GM19023 (cell line): ENCODE measurements around the gene KRTAP9-4.
"Not testable (repeated sequence)": the region's sequence is repeated elsewhere in the genome, so short reads cannot be mapped to it uniquely, and the experiment has no call there.

Experiments
- ATAC-seq: cut with Tn5 transposase; IDR thresholded peaks from one replicate; pipeline ENCODE4 v1.9.1; 2021; ENCODE audit warnings: mild to moderate bottlenecking, moderate library complexity; ENCODE audit not compliant: unreplicated experiment

Gene KRTAP9-4

GRCh38 chr17:41249637-41250240 lies at the start of gene KRTAP9-4:
KRTAP9-4 (plus strand) TSS chr17:41249687; CDS start chr17:41249721, 34 bp downstream.
- ATAC-seq: not testable (repeated sequence)

GRCh38 chr17:41211845-41212466 lies 37.5 kb upstream of the KRTAP9-4 start:
- ATAC-seq: no peak

- no peak for ATAC-seq
These were observed 36.8 kb upstream of the KRTAP9-4 start for GRCh38 chr17:41212524-41213169.

- no peak for ATAC-seq
These were observed 33.8 kb upstream of the KRTAP9-4 start for GRCh38 chr17:41215681-41216080.

GRCh38 chr17:41223821-41224220 lies 25.7 kb upstream of the KRTAP9-4 start:
- ATAC-seq: no peak

GRCh38 chr17:41226051-41226450 lies 23.4 kb upstream of the KRTAP9-4 start:
- no peak for ATAC-seq

- ATAC-seq: not testable (repeated sequence)
These were observed 22.8 kb upstream of the KRTAP9-4 start, which contains the start of gene KRTAP9-2 for GRCh38 chr17:41226598-41227095. KRTAP9-2 (plus strand) TSS chr17:41226648; CDS start chr17:41226655, 7 bp downstream.

- no peak for ATAC-seq
These were observed 19.4 kb upstream of the KRTAP9-4 start for GRCh38 chr17:41230094-41230493.

- no peak for ATAC-seq
These were observed 17.8 kb upstream of the KRTAP9-4 start for GRCh38 chr17:41231731-41232130.

GRCh38 chr17:41232399-41233105 lies 16.9 kb upstream of the KRTAP9-4 start, which contains the start of gene KRTAP9-3:
KRTAP9-3 (plus strand) TSS chr17:41232449; CDS start chr17:41232502, 53 bp downstream.
- ATAC-seq: not testable (repeated sequence)

- ATAC-seq: not testable (repeated sequence)
These were observed 12.4 kb upstream of the KRTAP9-4 start for GRCh38 chr17:41237116-41237515.

GRCh38 chr17:41237949-41238437 lies 11.5 kb upstream of the KRTAP9-4 start, which contains the start of gene KRTAP9-8:
KRTAP9-8 (plus strand) TSS chr17:41237999; CDS start chr17:41238052, 53 bp downstream.
- not testable (repeated sequence) for ATAC-seq

GRCh38 chr17:41246995-41247787 lies 2.3 kb upstream of the KRTAP9-4 start:
- not testable (repeated sequence) for ATAC-seq

- ATAC-seq: no peak
These were observed 1.8 kb downstream of the KRTAP9-4 start for GRCh38 chr17:41251261-41251660.

- no peak for ATAC-seq
These were observed 5.4 kb downstream of the KRTAP9-4 start for GRCh38 chr17:41254861-41255260.

GRCh38 chr17:41255381-41256290 lies 6.1 kb downstream of the KRTAP9-4 start, which contains the start of gene KRTAP9-9:
KRTAP9-9 (plus strand) TSS chr17:41255384.
- not testable (repeated sequence) for ATAC-seq

- ATAC-seq: no peak
These were observed 6.8 kb downstream of the KRTAP9-4 start for GRCh38 chr17:41256291-41256685.

GRCh38 chr17:41258406-41258805 lies 8.9 kb downstream of the KRTAP9-4 start:
- no peak for ATAC-seq

GRCh38 chr17:41263212-41263611 lies 13.7 kb downstream of the KRTAP9-4 start:
- no peak for ATAC-seq
